ENCODE measurements around the gene GRB7.

The GRB7 gene

GRCh38 chr17:39714234-39714633, 23.5 kb upstream of the GRB7 start:
- no peak overlapping the region for H3K14ac ChIP-seq (ENCODE audit: low read length)
- no peak overlapping the region for H3K4me2 ChIP-seq (ENCODE audit: insufficient read depth, low read length, poor library complexity, severe bottlenecking)
- no peaks in the 10 kb centered on the region for H3K9me3 ChIP-seq (replicated peaks in 1 of 2; ENCODE audit: control insufficient read depth in 2 of 2, insufficient read depth in 1 of 2, low read depth in 1 of 2, low read length in 2 of 2)
- H3K79me1 ChIP-seq (ENCODE audit: low read depth, low read length): peaks cover 8% of the 10 kb centered on the region
- H4K8ac ChIP-seq (ENCODE audit: low read depth, low read length): no peak overlapping the region
- no peak overlapping the region for H2BK120ac ChIP-seq (ENCODE audit: low read depth, low read length)
- H3K27ac ChIP-seq (replicated peaks; ENCODE audit: low read length): no peak overlapping the region
- no CpG with 5 or more reads among the region's 4 CpGs for WGBS, 2 donors (ENCODE audit: extremely low coverage in 2 of 2, insufficient read length in 2 of 2, insufficient replicate concordance in 1 of 2)
- no peak overlapping the region for H3K4ac ChIP-seq (ENCODE audit: low read length)
- H3K27me3 ChIP-seq (ENCODE audit: control insufficient read depth in 3 of 3, insufficient read depth in 3 of 3, low read depth in 1 of 3, low read length in 3 of 3): no peaks in the 10 kb centered on the region
- no peaks in the 10 kb centered on the region for H3K4me1 ChIP-seq (ENCODE audit: control insufficient read depth in 2 of 2, insufficient read depth in 1 of 2, low read depth in 1 of 2, low read length in 2 of 2)
- H2BK5ac ChIP-seq (ENCODE audit: low read length): no peak overlapping the region
- no peak overlapping the region for H3K9ac ChIP-seq (ENCODE audit: low read depth, low read length, poor library complexity)
- no peak overlapping the region for H2BK15ac ChIP-seq (ENCODE audit: low read length)
- no peak overlapping the region for H2BK12ac ChIP-seq (ENCODE audit: low read length)
- peaks cover 57 to 87% of the 10 kb centered on the region in 2 donors for H3K36me3 ChIP-seq (replicated peaks in 1 of 2; ENCODE audit: control insufficient read depth in 2 of 2, insufficient read depth in 2 of 2, low read length in 2 of 2)
- H2AK5ac ChIP-seq (ENCODE audit: low read depth, low read length): no peak overlapping the region
- no peak overlapping the region for H4K91ac ChIP-seq (ENCODE audit: low read depth, low read length, poor library complexity)
- H2AFZ ChIP-seq (ENCODE audit: low read length): no peak overlapping the region
- no peak overlapping the region for H3K23ac ChIP-seq (ENCODE audit: low read depth, low read length, poor library complexity)
- H3K18ac ChIP-seq (ENCODE audit: low read length): no peak overlapping the region
- H3K4me3 ChIP-seq (ENCODE audit: low read length in 2 of 2): no peak overlapping the region
- no peak for DNase-seq (ENCODE audit: low spot score)

DNA sequence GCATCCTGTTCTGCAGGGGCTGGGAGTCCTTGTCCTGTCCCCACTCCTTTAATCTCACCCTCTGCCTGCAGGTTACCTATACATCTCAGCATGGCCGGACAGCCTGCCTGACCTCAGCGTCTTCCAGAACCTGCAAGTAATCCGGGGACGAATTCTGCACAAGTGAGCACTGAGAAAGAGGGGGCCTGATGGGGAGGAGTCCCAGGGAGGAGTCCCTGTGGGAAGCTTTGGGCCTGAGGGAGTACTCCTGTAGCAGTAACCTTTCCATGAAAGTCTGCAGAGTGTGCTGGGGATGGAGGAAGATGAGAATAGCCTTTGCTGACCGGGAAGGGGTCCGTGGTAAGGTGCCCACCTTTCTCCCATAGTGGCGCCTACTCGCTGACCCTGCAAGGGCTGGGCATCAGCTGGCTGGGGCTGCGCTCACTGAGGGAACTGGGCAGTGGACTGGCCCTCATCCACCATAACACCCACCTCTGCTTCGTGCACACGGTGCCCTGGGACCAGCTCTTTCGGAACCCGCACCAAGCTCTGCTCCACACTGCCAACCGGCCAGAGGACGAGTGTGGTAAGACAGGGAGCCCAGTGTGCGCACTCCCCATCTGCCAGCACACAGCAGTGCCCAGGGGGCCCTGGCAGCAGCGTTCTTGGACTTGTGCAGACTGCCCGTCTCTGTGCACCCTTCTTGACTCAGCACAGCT, 22.2 kb upstream of the GRB7 start:
- Histone ChIP-seq H3K27ac (replicated peaks; ENCODE audit: low read length) (no peak overlapping the region), H2BK5ac (ENCODE audit: low read length) (no peak overlapping the region), H2AFZ (ENCODE audit: low read length) (no peak overlapping the region), H3K27me3 (ENCODE audit: control insufficient read depth in 3 of 3, insufficient read depth in 3 of 3, low read depth in 1 of 3, low read length in 3 of 3) (no peaks in the 10 kb centered on the region), H3K14ac (ENCODE audit: low read length) (no peak overlapping the region), H3K4ac (ENCODE audit: low read length) (no peak overlapping the region), H4K91ac (ENCODE audit: low read depth, low read length, poor library complexity) (no peak overlapping the region), H3K4me2 (ENCODE audit: insufficient read depth, low read length, poor library complexity, severe bottlenecking) (no peak overlapping the region), H2BK15ac (ENCODE audit: low read length) (no peak overlapping the region), H4K8ac (ENCODE audit: low read depth, low read length) (no peak overlapping the region), H3K36me3 (replicated peaks in 1 of 2; ENCODE audit: control insufficient read depth in 2 of 2, insufficient read depth in 2 of 2, low read length in 2 of 2) (peaks cover 56 to 87% of the 10 kb centered on the region in 2 donors), H3K9me3 (replicated peaks in 1 of 2; ENCODE audit: control insufficient read depth in 2 of 2, insufficient read depth in 1 of 2, low read depth in 1 of 2, low read length in 2 of 2) (no peaks in the 10 kb centered on the region), H3K79me1 (ENCODE audit: low read depth, low read length) (peaks cover 5% of the 10 kb centered on the region), H3K23ac (ENCODE audit: low read depth, low read length, poor library complexity) (no peak overlapping the region), H3K4me1 (ENCODE audit: control insufficient read depth in 2 of 2, insufficient read depth in 1 of 2, low read depth in 1 of 2, low read length in 2 of 2) (no peaks in the 10 kb centered on the region), H3K9ac (ENCODE audit: low read depth, low read length, poor library complexity) (no peak overlapping the region), H2BK120ac (ENCODE audit: low read depth, low read length) (no peak overlapping the region), H2BK12ac (ENCODE audit: low read length) (no peak overlapping the region), H3K18ac (ENCODE audit: low read length) (no peak overlapping the region), H3K4me3 (ENCODE audit: low read length in 2 of 2) (no peak overlapping the region), H2AK5ac (ENCODE audit: low read depth, low read length) (no peak overlapping the region)
- no CpG with 5 or more reads among the region's 18 CpGs for WGBS, 2 donors (ENCODE audit: extremely low coverage in 2 of 2, insufficient read length in 2 of 2, insufficient replicate concordance in 1 of 2)
- no peak for DNase-seq (ENCODE audit: low spot score)

GRCh38 chr17:39716073-39716818, 21.5 kb upstream of the GRB7 start:
- Histone ChIP-seq H2BK12ac (ENCODE audit: low read length) (no peak overlapping the region), H2AFZ (ENCODE audit: low read length) (no peak overlapping the region), H3K23ac (ENCODE audit: low read depth, low read length, poor library complexity) (peak overlapping the region; percentile 98), H3K9ac (ENCODE audit: low read depth, low read length, poor library complexity) (peak overlapping the region; percentile 70), H3K27ac (replicated peaks; ENCODE audit: low read length) (no peak overlapping the region), H2BK5ac (ENCODE audit: low read length) (no peak overlapping the region), H2BK120ac (ENCODE audit: low read depth, low read length) (no peak overlapping the region), H3K4me1 (ENCODE audit: control insufficient read depth in 2 of 2, insufficient read depth in 1 of 2, low read depth in 1 of 2, low read length in 2 of 2) (no peaks in the 10 kb centered on the region), H3K14ac (ENCODE audit: low read length) (no peak overlapping the region), H3K18ac (ENCODE audit: low read length) (no peak overlapping the region), H3K36me3 (replicated peaks in 1 of 2; ENCODE audit: control insufficient read depth in 2 of 2, insufficient read depth in 2 of 2, low read length in 2 of 2) (peaks cover 57 to 88% of the 10 kb centered on the region in 2 donors), H2BK15ac (ENCODE audit: low read length) (no peak overlapping the region), H2AK5ac (ENCODE audit: low read depth, low read length) (no peak overlapping the region), H3K4me2 (ENCODE audit: insufficient read depth, low read length, poor library complexity, severe bottlenecking) (no peak overlapping the region), H4K8ac (ENCODE audit: low read depth, low read length) (no peak overlapping the region), H3K79me1 (ENCODE audit: low read depth, low read length) (peaks cover 5% of the 10 kb centered on the region), H3K4ac (ENCODE audit: low read length) (no peak overlapping the region), H3K4me3 (ENCODE audit: low read length in 2 of 2) (no peak overlapping the region), H4K91ac (ENCODE audit: low read depth, low read length, poor library complexity) (no peak overlapping the region), H3K9me3 (replicated peaks in 1 of 2; ENCODE audit: control insufficient read depth in 2 of 2, insufficient read depth in 1 of 2, low read depth in 1 of 2, low read length in 2 of 2) (no peaks in the 10 kb centered on the region), H3K27me3 (ENCODE audit: control insufficient read depth in 3 of 3, insufficient read depth in 3 of 3, low read depth in 1 of 3, low read length in 3 of 3) (no peaks in the 10 kb centered on the region)
- WGBS, 2 donors (ENCODE audit: extremely low coverage in 2 of 2, insufficient read length in 2 of 2, insufficient replicate concordance in 1 of 2): no CpG with 5 or more reads among the region's 15 CpGs
- no peak for DNase-seq (ENCODE audit: low spot score)

DNA sequence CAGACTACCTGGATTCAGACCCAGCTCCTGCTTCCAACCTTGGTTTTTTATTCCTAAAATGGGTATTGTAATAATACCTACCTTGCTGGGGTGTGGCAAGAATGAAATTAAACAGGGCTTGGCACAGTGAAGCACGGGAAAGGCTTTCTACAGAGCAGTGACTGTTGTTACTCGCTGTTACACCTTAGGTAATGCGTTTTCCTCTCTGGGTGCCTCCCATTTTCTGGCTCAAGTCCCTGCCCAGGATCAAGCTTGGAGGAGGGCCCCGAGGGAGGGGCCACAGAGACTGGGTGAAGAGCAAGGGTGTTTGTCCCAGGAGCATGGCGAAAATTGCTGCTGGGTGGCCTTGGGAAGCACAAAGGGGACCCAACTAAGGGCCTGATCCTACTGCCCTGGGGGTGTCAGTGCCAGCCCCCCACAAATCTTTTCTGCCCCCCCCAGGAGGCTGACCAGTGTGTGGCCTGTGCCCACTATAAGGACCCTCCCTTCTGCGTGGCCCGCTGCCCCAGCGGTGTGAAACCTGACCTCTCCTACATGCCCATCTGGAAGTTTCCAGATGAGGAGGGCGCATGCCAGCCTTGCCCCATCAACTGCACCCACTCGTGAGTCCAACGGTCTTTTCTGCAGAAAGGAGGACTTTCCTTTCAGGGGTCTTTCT, 20.7 kb upstream of the GRB7 start:
- Histone ChIP-seq H3K27me3 (ENCODE audit: control insufficient read depth in 3 of 3, insufficient read depth in 3 of 3, low read depth in 1 of 3, low read length in 3 of 3) (no peaks in the 10 kb centered on the region), H3K4ac (ENCODE audit: low read length) (no peak overlapping the region), H2BK120ac (ENCODE audit: low read depth, low read length) (no peak overlapping the region), H3K23ac (ENCODE audit: low read depth, low read length, poor library complexity) (peak overlapping the region; percentile 98), H2BK15ac (ENCODE audit: low read length) (no peak overlapping the region), H3K79me1 (ENCODE audit: low read depth, low read length) (peaks cover 5% of the 10 kb centered on the region), H3K14ac (ENCODE audit: low read length) (no peak overlapping the region), H3K27ac (replicated peaks; ENCODE audit: low read length) (no peak overlapping the region), H3K9ac (ENCODE audit: low read depth, low read length, poor library complexity) (no peak overlapping the region), H3K4me3 (ENCODE audit: low read length in 2 of 2) (no peak overlapping the region), H3K36me3 (replicated peaks in 1 of 2; ENCODE audit: control insufficient read depth in 2 of 2, insufficient read depth in 2 of 2, low read length in 2 of 2) (peaks cover 53 to 88% of the 10 kb centered on the region in 2 donors), H3K4me2 (ENCODE audit: insufficient read depth, low read length, poor library complexity, severe bottlenecking) (no peak overlapping the region), H2BK12ac (ENCODE audit: low read length) (no peak overlapping the region), H3K9me3 (replicated peaks in 1 of 2; ENCODE audit: control insufficient read depth in 2 of 2, insufficient read depth in 1 of 2, low read depth in 1 of 2, low read length in 2 of 2) (no peaks in the 10 kb centered on the region), H3K18ac (ENCODE audit: low read length) (no peak overlapping the region), H3K4me1 (ENCODE audit: control insufficient read depth in 2 of 2, insufficient read depth in 1 of 2, low read depth in 1 of 2, low read length in 2 of 2) (no peaks in the 10 kb centered on the region), H4K91ac (ENCODE audit: low read depth, low read length, poor library complexity) (no peak overlapping the region), H2BK5ac (ENCODE audit: low read length) (no peak overlapping the region), H2AK5ac (ENCODE audit: low read depth, low read length) (no peak overlapping the region), H4K8ac (ENCODE audit: low read depth, low read length) (no peak overlapping the region), H2AFZ (ENCODE audit: low read length) (no peak overlapping the region)
- no peak for DNase-seq (ENCODE audit: low spot score)
- WGBS, 2 donors (ENCODE audit: extremely low coverage in 2 of 2, insufficient read length in 2 of 2, insufficient replicate concordance in 1 of 2): no CpG with 5 or more reads among the region's 11 CpGs
